NCI-H2227 treated with DMSO at 0.1 percent for 48 hours (cell line): ENCODE measurements around the gene DENND1A.
"Not testable (repeated sequence)": the region's sequence is repeated elsewhere in the genome, so short reads cannot be mapped to it uniquely, and the experiment has no call there.

Experiments
- DNase-seq: peaks from one replicate; lab custom pipeline; 2025; lab: John Stamatoyannopoulos, UW

The DENND1A gene

DNA sequence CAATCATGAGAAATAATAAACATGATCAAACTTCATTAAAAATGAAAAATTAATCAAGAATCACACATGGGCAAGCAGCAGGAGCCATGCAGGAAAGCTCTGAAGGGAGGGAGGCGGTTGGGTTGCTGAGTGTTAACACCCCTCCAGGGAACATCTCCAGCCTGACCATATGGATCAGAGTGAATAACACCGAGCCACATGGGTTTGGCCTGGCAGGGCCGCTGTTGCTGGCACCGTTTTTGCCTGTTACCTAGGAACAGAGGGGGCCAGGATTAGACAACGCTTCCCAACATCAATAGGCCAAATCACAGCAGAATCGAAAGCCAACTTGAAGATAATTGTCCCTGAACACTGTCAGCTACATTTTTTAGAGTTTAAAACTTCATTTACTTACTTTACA lies 160.2 kb downstream of the DENND1A start:
- DNase-seq, result no peak

GRCh38 chr9:123763910-123764588 lies 165.9 kb downstream of the DENND1A start:
- DNase-seq, result no peak

GRCh38 chr9:123761905-123762605 lies 167.9 kb downstream of the DENND1A start:
- DNase-seq, result no peak

- no peak for DNase-seq
These were observed 172.0 kb downstream of the DENND1A start for GRCh38 chr9:123757960-123758359.

GRCh38 chr9:123757547-123757946 lies 172.4 kb downstream of the DENND1A start:
- no peak for DNase-seq

DNA sequence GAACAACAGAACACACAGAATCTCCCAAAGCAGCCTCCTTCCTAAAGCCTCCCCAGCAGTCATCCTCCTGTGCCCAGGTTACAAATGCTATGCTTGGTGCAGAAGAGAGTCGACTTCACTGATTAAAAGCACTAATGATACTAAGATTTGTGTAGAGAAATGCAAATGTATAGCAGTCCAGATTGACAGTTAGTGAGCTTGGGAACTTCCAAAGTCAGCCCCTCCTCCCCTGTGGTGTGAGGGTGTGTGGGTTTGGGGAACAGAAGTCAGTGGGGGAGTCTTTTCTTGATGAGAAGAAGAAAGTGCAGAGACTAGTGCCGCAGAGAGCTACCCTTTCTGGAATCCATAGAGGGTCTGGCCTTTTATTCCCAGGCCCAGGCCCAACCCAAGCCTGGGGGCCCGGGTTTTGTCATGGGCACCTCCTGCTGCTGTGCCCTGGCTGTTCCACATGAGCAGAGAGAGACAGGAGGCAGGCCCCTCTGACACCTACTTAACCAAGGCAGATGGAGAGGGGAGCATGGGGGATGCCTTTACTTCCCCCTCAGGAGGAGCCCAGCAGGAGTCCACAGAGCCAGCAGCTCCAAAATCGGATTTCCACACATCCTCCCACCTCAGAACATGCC lies 173.3 kb downstream of the DENND1A start:
- DNase-seq, result no peak

- DNase-seq, result no peak
These were observed 176.2 kb downstream of the DENND1A start for GRCh38 chr9:123753669-123754258.

- no peak for DNase-seq
These were observed 176.9 kb downstream of the DENND1A start for GRCh38 chr9:123753016-123753415.

- DNase-seq, result no peak
These were observed 180.2 kb downstream of the DENND1A start for GRCh38 chr9:123749580-123750202.

- no peak for DNase-seq
These were observed 183.2 kb downstream of the DENND1A start for GRCh38 chr9:123746765-123747164.

DNA sequence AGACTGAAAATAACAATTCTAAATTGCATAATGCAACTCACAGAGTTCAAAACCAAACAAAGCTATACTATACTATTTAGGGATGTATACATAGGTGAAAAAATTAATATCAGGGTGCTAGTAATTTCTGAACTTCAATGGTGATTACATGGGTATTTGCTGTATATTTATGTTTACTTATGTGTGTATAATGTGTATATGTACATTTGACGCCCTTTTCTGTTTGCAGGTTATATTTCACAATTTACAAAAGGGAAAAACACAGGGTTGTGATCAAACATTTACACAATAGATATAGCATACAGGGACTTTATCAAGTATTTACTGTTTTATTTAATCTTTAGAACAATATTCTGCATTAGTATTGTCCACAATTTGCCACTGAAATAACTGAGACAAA lies 184.0 kb downstream of the DENND1A start:
- no peak for DNase-seq

DNA sequence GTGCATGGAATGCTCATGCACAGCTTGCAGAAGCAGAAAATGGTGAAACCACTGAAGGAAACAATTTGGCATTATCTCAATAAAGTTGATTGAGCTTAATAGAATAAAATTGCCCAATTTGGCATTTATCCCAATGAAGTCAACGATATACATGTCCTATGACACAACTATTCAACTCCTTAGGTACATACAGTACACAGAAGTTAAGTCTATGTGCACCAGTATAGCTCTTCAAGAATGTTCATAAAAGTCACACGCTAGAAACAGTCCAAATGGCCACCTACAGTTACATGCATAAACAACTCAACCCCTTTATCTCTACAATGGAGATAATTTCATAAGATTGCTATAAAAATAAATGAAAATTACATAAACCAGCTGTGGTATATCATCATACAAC lies 184.5 kb downstream of the DENND1A start:
- DNase-seq, result no peak

DNA sequence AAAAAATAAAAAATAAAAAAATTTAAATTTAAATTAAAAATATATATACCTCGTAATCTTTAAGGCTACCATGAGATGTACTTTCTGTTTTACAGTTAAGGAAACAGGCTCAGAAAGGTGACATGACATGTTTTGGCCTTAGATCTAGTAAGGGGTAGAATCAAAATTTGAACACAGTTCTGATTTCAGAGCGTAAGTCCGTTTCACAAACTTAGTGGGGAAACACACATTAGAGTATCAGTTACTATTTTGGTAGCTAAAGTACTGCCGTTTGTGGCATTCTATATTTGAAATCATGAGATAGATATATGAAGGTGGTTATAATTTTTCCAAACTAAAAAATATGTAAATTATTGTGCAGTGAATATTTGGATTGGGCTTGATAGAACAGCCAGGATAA lies 186.2 kb downstream of the DENND1A start:
- DNase-seq, result no peak

DNA sequence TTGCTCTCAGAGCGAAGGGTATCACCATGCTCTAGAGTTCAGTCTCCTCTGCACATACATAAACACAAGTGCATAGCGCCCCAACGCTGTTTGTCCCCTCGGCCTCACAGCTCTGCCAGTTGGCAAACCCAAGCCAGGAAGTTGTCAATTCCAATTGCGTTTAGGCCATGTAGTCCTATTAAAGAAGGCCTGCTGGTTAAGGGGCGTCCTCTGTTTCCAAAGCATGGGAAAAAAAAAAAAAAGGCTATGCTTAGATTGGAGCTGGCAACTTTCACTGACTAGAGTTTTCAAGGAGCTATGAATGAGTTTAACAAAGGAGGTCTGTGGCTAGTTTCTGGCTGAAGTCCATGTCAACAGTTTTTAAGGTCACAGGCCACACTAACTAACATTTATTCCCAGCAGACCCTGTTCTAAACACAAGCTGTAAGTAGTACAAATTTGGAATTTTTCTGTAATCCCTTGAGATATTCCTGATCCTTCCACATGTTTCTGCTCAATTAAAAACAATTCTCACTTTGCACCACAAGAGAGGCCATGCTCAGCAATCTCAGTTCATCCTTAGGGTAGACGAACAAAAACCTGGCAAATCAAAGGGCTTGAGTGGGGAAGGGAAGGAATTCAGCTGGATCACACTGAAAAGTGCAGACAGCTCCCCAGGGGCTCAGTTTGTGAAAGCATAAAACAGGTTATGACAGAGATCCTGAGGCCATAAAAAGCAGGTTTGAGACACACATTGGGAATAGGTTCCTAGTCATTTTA lies 187.7 kb downstream of the DENND1A start:
- no peak for DNase-seq

GRCh38 chr9:123741214-123741613 lies 188.7 kb downstream of the DENND1A start:
- no peak for DNase-seq

GRCh38 chr9:123739902-123740301 lies 190.0 kb downstream of the DENND1A start:
- no peak for DNase-seq

- DNase-seq, result no peak
These were observed 190.5 kb downstream of the DENND1A start for GRCh38 chr9:123739387-123739786.

- DNase-seq, result no peak
These were observed 191.3 kb downstream of the DENND1A start for GRCh38 chr9:123738648-123739047.

DNA sequence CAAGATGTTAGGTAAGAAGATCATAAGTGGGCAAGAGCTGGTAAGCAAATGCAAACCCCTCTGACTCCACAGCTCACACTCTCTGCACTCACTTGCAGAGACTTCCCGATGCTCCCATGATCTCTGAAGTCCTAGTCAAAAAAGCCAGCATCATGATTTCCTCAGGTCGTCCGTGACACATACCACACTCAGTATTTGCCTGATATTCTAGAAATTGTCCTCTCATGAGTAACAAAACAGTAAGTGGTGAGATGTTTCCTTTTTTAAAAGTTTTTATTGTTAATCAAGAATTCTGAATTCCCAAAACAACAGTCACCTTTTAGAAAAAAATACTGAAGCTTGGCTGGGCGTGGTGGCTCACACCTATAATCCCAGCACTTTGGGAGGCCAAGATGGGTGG lies 194.6 kb downstream of the DENND1A start:
- no peak for DNase-seq

DNA sequence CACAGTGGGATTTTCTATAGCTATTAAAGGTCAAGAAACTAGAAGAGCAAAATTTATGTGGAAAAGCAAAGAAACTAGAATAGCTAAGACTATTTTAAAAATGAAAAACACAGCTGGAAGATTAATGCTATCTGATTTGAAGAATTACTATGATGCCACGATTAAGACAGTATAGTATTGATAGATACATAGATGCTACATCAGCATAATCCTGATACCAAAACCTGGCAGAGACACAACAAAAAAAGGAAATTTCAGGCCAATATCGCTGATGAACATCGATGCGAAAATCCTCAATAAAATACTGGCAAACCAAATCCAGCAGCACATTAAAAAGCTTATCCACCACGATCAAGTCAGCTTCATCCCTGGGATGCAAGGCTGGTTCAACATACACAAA lies 201.4 kb downstream of the DENND1A start:
- not testable (repeated sequence) for DNase-seq

DNA sequence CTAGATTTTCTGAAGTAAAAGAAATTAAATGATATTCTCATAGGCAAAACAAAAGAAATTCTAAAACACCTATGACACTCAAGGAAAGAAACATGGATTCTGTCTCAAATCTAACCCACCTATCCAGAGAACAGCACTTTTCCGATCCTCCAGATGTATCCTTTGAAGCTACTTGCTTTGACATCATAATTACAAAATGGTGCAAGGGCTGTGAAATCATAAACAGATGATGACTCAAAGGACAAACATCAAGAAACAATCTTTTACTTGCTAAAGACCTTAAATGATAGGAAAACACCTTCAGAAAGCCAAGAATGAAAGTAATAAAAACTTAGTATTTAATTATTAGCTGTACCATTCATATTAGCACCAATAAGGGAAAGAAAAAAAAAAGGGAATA lies 202.6 kb downstream of the DENND1A start:
- no peak for DNase-seq

DNA sequence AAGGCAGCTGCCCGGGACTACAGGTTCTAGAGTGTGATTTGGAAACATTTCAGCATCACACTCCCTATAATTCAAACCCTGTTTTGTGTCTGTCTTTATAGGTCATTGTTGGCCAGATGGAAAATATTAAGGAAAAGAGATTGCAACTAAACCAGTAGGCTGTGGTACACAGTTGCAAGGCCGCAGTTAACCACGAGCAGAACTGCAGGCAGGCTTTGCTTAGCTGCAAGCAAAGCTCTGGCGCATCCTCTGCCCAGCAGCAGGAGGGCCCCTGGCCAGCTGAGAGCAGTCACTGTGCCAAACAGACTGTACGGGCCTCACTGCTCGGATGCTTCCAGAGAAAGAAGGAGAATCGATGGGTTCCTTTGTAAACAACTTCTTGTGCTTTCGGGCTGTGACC lies 204.5 kb downstream of the DENND1A start:
- no peak for DNase-seq
